HepG2 (cell line): ENCODE results near the gene UCKL1. TPM values are rescaled to one million over a fixed set of nuclear protein-coding genes. Genes with fewer than 3 reads are reported as not detected.
A peak's percentile ranks its signal among the peaks of the same experiment; 100 is the strongest.

Experiments used
- NR3C1 ChIP-seq: sonication (generic); formaldehyde crosslinking; IDR thresholded peaks from 2 replicates; pipeline ENCODE4 v1.4.0; 2020; ENCODE audit warnings: missing genetic modification reagents
- SP2 ChIP-seq: sonication (generic); formaldehyde crosslinking; IDR thresholded peaks from 2 replicates; pipeline ENCODE4 v1.5.1; 2020; ENCODE audit warnings: mild to moderate bottlenecking, missing genetic modification reagents
- ZNF337 ChIP-seq: sonication (generic); formaldehyde crosslinking; IDR thresholded peaks from 2 replicates; pipeline ENCODE4 v1.5.1; 2020; ENCODE audit warnings: missing genetic modification reagents, low read depth, mild to moderate bottlenecking, borderline replicate concordance
- ZSCAN25 ChIP-seq: sonication (generic); formaldehyde crosslinking; IDR thresholded peaks from 2 replicates; pipeline ENCODE4 v1.8.0; 2022; ENCODE audit warnings: mild to moderate bottlenecking, missing genetic modification reagents
- polyA plus RNA-seq, 8 experiments: library from polyadenylated mRNA; depleted of rRNA in 3 of 8; stranded (reverse) in 7 of 8; unstranded in 1 of 8; fragments of >200 nt; fragmentation: Illumina TruSeq in 4 of 8; extraction: Trizol in 4 of 8; gene quantifications; 2 replicates each; pipeline versions ENCODE4 v1.2.1 to v1.2.3, GENCODE V29; 2011 to 2016; ENCODE audit warnings: low read depth in 4 of 8, missing spikeins in 1 of 8, mixed read lengths in 1 of 8; ENCODE audit not compliant: insufficient read depth in 1 of 8
- total RNA-seq, 5 experiments: library from RNA; depleted of rRNA; stranded (reverse); fragments of >200 nt; fragmentation: Illumina TruSeq; extraction: Trizol; gene quantifications; 2 replicates each; pipeline ENCODE4 v1.2.3, GENCODE V29; 2016; ENCODE audit warnings: low read depth in 1 of 5
- TF ChIP-seq, protein P1 (sequence below): sonication (generic); formaldehyde crosslinking; IDR thresholded peaks from 2 replicates; pipeline ENCODE4 v1.5.1; 2020; ENCODE audit warnings: missing genetic modification reagents, mild to moderate bottlenecking, borderline replicate concordance
- TF ChIP-seq, protein P2 (sequence below), 2 experiments: fragments of 450-650 bp in 1 of 2; sonication (generic) in 1 of 2; formaldehyde crosslinking in 1 of 2; IDR thresholded peaks; 2 replicates each; pipeline versions ENCODE4 v1.6.1 to v1.8.0; 2016 to 2022; ENCODE audit warnings: antibody characterized with exemption in 1 of 2, mild to moderate bottlenecking in 1 of 2, missing genetic modification reagents in 1 of 2
- TF ChIP-seq, protein P3 (sequence below): sonication (generic); formaldehyde crosslinking; IDR thresholded peaks from 2 replicates; pipeline ENCODE4 v1.4.0; 2020; ENCODE audit warnings: missing genetic modification reagents

Gene UCKL1
- total and polyA plus RNA-seq, 2 of the 13 experiments (the other 11 are each of a cell fraction or from before 2014, with no cell fraction given), result 50.2 to 126 TPM

GRCh38 chr20:63894358-63895201 lies 61.6 kb downstream of the UCKL1 start, which contains the start of gene DNAJC5 (continued):
- peak; percentile 60 for TF ChIP-seq ZSCAN25 (CRISPR knock-in tag)
- TF ChIP-seq, protein P1, sequence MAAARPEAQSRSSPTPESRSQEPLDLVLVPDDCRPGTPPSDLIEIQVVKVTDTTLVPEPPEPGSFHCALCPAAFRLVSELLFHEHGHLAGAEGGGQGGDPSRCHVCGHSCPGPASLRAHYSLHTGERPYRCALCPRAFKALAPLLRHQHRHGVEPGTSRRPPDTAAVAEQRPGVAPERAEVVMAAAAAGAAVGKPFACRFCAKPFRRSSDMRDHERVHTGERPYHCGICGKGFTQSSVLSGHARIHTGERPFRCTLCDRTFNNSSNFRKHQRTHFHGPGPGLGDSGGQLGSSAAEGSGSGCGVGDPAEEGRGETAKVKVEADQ (CRISPR knock-in tag), result peak; percentile 69; the same call in 1 of the 2 replicates
- no peak for TF ChIP-seq ZNF337 (CRISPR knock-in tag)
- TF ChIP-seq SP2, result no peak
- TF ChIP-seq, protein P2, sequence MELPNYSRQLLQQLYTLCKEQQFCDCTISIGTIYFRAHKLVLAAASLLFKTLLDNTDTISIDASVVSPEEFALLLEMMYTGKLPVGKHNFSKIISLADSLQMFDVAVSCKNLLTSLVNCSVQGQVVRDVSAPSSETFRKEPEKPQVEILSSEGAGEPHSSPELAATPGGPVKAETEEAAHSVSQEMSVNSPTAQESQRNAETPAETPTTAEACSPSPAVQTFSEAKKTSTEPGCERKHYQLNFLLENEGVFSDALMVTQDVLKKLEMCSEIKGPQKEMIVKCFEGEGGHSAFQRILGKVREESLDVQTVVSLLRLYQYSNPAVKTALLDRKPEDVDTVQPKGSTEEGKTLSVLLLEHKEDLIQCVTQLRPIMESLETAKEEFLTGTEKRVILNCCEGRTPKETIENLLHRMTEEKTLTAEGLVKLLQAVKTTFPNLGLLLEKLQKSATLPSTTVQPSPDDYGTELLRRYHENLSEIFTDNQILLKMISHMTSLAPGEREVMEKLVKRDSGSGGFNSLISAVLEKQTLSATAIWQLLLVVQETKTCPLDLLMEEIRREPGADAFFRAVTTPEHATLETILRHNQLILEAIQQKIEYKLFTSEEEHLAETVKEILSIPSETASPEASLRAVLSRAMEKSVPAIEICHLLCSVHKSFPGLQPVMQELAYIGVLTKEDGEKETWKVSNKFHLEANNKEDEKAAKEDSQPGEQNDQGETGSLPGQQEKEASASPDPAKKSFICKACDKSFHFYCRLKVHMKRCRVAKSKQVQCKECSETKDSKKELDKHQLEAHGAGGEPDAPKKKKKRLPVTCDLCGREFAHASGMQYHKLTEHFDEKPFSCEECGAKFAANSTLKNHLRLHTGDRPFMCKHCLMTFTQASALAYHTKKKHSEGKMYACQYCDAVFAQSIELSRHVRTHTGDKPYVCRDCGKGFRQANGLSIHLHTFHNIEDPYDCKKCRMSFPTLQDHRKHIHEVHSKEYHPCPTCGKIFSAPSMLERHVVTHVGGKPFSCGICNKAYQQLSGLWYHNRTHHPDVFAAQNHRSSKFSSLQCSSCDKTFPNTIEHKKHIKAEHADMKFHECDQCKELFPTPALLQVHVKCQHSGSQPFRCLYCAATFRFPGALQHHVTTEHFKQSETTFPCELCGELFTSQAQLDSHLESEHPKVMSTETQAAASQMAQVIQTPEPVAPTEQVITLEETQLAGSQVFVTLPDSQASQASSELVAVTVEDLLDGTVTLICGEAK (IDR thresholded peaks at IDR 0.05), result no peak
- TF ChIP-seq, protein P2 (CRISPR knock-in tag; IDR thresholded peaks at IDR 0.05), result peak; percentile 69; the same call in 1 of the 2 replicates
- TF ChIP-seq, protein P3, sequence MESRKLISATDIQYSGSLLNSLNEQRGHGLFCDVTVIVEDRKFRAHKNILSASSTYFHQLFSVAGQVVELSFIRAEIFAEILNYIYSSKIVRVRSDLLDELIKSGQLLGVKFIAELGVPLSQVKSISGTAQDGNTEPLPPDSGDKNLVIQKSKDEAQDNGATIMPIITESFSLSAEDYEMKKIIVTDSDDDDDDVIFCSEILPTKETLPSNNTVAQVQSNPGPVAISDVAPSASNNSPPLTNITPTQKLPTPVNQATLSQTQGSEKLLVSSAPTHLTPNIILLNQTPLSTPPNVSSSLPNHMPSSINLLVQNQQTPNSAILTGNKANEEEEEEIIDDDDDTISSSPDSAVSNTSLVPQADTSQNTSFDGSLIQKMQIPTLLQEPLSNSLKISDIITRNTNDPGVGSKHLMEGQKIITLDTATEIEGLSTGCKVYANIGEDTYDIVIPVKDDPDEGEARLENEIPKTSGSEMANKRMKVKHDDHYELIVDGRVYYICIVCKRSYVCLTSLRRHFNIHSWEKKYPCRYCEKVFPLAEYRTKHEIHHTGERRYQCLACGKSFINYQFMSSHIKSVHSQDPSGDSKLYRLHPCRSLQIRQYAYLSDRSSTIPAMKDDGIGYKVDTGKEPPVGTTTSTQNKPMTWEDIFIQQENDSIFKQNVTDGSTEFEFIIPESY (CRISPR knock-in tag), result peak; percentile 43; the same call in 1 of the 2 replicates
- TF ChIP-seq NR3C1 (CRISPR knock-in tag), result no peak
